GM12801 (cell line): ENCODE measurements around the gene ITPR1.

Experiments
- CTCF ChIP-seq: IDR thresholded peaks from one replicate; pipeline ENCODE4 v1.5.1; 2011; ENCODE audit warnings: control low read depth; ENCODE audit not compliant: insufficient read length; ENCODE audit errors: extremely low read depth

The ITPR1 gene

GRCh38 chr3:4797201-4797705, 304.1 kb downstream of the ITPR1 start:
- no peak for TF ChIP-seq CTCF

DNA sequence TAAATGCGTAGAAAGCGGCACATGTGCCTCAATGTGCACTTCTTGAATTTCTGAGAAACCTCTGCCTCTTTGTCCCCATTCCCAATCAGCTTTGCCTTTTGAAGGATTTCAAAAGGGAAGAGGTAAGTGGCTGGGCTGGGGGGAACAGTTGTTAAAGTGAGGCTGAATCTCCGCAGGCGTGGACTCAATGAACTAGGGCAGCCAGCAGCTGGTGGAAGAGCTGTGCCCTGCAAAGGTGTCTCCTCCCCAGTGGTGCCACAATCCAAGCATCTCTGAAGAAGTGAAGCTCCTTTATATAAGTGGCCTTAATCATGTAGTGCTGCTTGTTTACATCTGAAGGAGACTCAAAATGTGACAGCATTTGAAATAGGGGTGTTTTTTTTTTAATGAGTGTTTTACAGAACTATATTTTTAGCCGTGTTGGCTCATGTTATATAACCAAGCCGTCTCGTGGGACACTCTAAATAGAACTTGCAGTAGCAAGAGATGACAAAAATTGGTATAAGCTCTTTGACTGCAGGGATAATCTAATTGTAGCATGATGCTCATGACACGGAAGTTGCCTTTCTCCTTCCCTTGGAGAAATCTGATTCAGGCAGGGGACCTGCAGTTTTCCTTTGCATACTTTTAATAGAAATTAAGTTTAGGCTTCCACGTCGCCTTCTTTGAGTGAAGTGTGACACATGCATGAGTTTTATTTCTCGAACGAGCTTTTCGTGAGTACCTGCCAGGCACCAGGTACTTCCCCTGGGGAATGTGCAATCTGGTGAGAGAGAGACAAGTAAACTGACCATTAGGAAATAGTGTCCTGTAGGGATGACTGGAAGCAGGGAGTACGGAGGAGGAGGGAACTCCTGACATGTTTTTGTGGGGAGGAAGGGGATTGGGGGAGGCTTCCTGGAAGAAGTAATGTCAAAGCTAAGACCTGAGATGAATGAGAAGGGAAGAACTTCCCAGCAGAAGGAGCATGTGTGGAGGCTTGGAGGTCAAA, 306.4 kb downstream of the ITPR1 start:
- TF ChIP-seq CTCF: no peak

- no peak for TF ChIP-seq CTCF
These were observed 307.4 kb downstream of the ITPR1 start for GRCh38 chr3:4800595-4800994.

- TF ChIP-seq CTCF: no peak
These were observed 308.7 kb downstream of the ITPR1 start for GRCh38 chr3:4801892-4802291.

DNA sequence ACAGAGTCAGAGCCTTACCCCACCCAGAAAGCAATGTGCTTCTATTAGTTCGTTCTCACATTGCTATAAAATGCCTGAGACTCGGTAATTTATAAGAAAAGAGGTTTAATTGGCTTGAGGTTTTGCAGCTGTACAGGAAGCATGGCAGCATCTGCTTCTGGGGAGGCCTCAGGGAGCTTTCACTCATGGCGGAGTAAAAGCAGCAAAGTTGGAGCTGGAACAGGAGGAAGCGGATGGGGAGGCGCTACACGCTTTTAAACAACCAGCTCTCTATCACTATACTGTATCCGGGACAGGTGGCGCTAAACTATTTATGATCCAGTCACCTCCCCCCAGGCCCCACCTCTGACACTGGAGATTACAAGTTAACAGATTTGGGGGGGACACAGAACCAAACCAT, 309.8 kb downstream of the ITPR1 start:
- no peak for TF ChIP-seq CTCF

- TF ChIP-seq CTCF: no peak
These were observed 311.3 kb downstream of the ITPR1 start for GRCh38 chr3:4804161-4805058.

DNA sequence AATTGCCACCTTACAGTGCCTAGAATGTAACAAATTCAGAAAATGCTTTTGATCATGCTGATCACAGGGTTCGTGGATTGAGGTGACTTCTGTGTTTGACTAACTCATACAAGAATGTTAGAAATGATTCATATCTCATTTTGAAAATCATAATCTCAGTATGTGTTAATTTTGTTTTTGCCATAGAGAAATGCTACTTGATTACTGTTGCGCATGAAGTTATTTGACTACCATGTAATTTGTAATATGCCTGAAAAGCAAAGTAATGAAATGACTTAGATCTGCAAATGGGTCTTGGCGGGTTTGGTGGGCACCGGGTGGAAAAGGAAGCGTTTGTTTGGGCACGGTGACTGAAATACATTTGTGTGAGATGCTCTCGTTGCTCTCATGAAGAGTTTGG, 312.5 kb downstream of the ITPR1 start:
- TF ChIP-seq CTCF: no peak
